Body of pancreas (tissue), 4 donors: ENCODE data around the gene CNP. TPM values are rescaled to one million over a fixed set of nuclear protein-coding genes. Genes with fewer than 3 reads are reported as not detected.

ENCODE experiments used
- ATAC-seq: fragments of 150-250 bp; one replicate; pipeline ENCODE4 v1.9.1; 2016
- DNase-seq, 4 donors: peaks; one replicate each; pipeline ENCODE4 v3.0.0-alpha.2; 2019
- H3K27ac ChIP-seq, 4 donors: fragments of 200-600 bp; sonication (generic); 1 replicate in 3 of 4; 2 replicates in 1 of 4; pipeline versions ENCODE4 v1.5.1 to v1.6.1; 2016 to 2019; ENCODE audit warnings: mild to moderate bottlenecking in 1 of 4, mixed read lengths in 1 of 4, moderate library complexity in 1 of 4
- H3K27me3 ChIP-seq, 2 donors: fragments of 200-600 bp; sonication (generic); one replicate each; pipeline ENCODE4 v1.6.0; 2016; ENCODE audit warnings: mild to moderate bottlenecking in 1 of 2
- H3K36me3 ChIP-seq, 2 donors: fragments of 200-600 bp; sonication (generic); replicated peaks in 1 of 2; 2 replicates each; pipeline ENCODE4 v1.5.1; 2016; ENCODE audit warnings: low read depth in 2 of 2; ENCODE audit not compliant: insufficient read depth in 1 of 2
- H3K4me1 ChIP-seq: fragments of 200-600 bp; sonication (generic); one replicate; pipeline ENCODE4 v1.6.0; 2016
- H3K4me3 ChIP-seq, 2 donors: fragments of 200-600 bp; sonication (generic); 1 replicate in 1 of 2; 2 replicates in 1 of 2; pipeline ENCODE4 v1.5.1; 2016 to 2019
- H3K9me3 ChIP-seq, 3 donors: fragments of 200-600 bp; sonication (generic); 1 replicate in 2 of 3; 2 replicates in 1 of 3; pipeline ENCODE4 v1.5.1; 2016
- CTCF ChIP-seq, 7 experiments: fragments of 450-650 bp in 4 of 7; fragments of 200-600 bp in 3 of 7; sonication (generic) in 3 of 7; IDR thresholded peaks; one replicate each; pipeline ENCODE4 v1.5.1; 2016 to 2019; ENCODE audit warnings: antibody characterized with exemption in 7 of 7
- POLR2A ChIP-seq, 3 donors: fragments of 450-650 bp; IDR thresholded peaks; one replicate each; pipeline ENCODE4 v1.6.1; 2016; ENCODE audit warnings: antibody characterized with exemption in 3 of 3, mild to moderate bottlenecking in 2 of 3
- WGBS, 2 donors: methylation state at CpG; one replicate each; pipeline ENCODE4 v1.1.5; 2017; 5-methylcytosine and 5-hydroxymethylcytosine counted together
- intact Hi-C: fragments of 100-400 bp; cut with DNase I; formaldehyde crosslinking; loops from one replicate; pipeline ENCODE4 v1.15.1; 2023
- total RNA-seq, 2 donors: library from RNA; depleted of rRNA; stranded (reverse); fragments of >200 nt; gene quantifications; one replicate each; pipeline ENCODE4 v1.1.0, GENCODE V29; 2016

Gene CNP
- total RNA-seq, 2 donors from 2014 or later, result 36.3 to 70.2 TPM

- intact Hi-C loops, result no loop called here
- TF ChIP-seq POLR2A (IDR thresholded peaks at IDR 0.05), result no peak
- TF ChIP-seq CTCF (IDR thresholded peaks at IDR 0.05), result no peak
These were observed 47.3 kb upstream of the CNP start for GRCh38 chr17:41919165-41919817.

GRCh38 chr17:41919840-41920579, 46.6 kb upstream of the CNP start:
- peaks cover 34% of the 10 kb centered on the region for H3K4me1 ChIP-seq
- no peak overlapping the region for H3K4me3 ChIP-seq
- ATAC-seq (no peak), DNase-seq (peak in 3 of 4 donors; percentile 23 to 25 (median 25))
- intact Hi-C loops, result no loop called here
- TF ChIP-seq CTCF (IDR thresholded peaks at IDR 0.05) (no peak), POLR2A (IDR thresholded peaks at IDR 0.05) (no peak)
- no peaks in the 10 kb centered on the region for H3K36me3 ChIP-seq
- WGBS, 2 donors, result 66 to 78% methylated on average over 7 of the region's 7 CpGs
- H3K9me3 ChIP-seq, result no peaks in the 10 kb centered on the region
- H3K27ac ChIP-seq, result peak overlapping the region; percentile 85 to 96 (median 91)
- H3K27me3 ChIP-seq, result no peaks in the 10 kb centered on the region

More at GRCh38 chr17:41919165-41919817, 47.3 kb upstream of the CNP start:
- 9 to 16% methylated on average over 7 to 33 of the region's 33 CpGs for WGBS, 2 donors
- Histone ChIP-seq H3K27ac (peak overlapping the region; percentile 85 to 96 (median 91)), H3K36me3 (no peaks in the 10 kb centered on the region), H3K4me1 (peaks cover 41% of the 10 kb centered on the region), H3K9me3 (no peaks in the 10 kb centered on the region), H3K4me3 (peak overlapping the region in 1 of 2 donors; percentile 87), H3K27me3 (no peaks in the 10 kb centered on the region)
- ATAC-seq (peak; percentile 28), DNase-seq (no peak)

- H3K9me3 ChIP-seq, result no peaks in the 10 kb centered on the region
- DNase-seq, result no peak
- ATAC-seq, result no peak
- 92 to 93% methylated on average over 5 of the region's 5 CpGs for WGBS, 2 donors
- no peaks in the 10 kb centered on the region for H3K27me3 ChIP-seq
- no peaks in the 10 kb centered on the region for H3K36me3 ChIP-seq
- H3K4me1 ChIP-seq, result peaks cover 28% of the 10 kb centered on the region
- no peak overlapping the region for H3K4me3 ChIP-seq
- no peak overlapping the region for H3K27ac ChIP-seq
- intact Hi-C loops, result no loop called here
- TF ChIP-seq CTCF (IDR thresholded peaks at IDR 0.05) (no peak), POLR2A (IDR thresholded peaks at IDR 0.05) (no peak)
These were observed 46.0 kb upstream of the CNP start for GRCh38 chr17:41920580-41920955.

DNA sequence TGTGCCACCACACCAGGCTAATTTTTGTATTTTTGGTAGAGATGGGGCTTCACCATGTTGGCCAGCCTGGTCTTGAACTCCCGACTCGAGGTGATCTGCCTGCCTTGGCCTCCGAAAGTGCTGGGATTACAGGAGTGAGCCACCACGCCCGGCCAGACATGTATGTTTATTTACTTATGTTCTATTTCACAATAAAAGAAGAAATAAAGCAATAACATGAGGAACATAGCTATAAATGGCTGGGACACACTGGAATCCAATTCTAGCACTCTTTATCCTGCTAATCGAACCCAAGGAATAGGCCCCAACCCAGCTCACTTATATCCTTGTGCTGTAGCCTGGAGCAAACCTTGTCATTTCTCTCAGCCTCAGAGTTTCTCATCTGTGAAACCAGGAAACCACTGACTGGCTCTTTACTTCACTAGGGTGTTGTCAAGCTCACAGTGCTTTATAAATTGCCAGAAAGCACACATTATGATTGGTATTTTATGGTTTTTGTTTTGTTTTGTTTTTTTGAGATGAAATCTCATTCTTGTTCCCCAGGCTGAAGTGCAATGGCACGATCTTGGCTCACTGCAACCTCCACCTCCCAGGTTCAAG, 40.5 kb upstream of the CNP start:
- Histone ChIP-seq H3K9me3 (no peaks in the 10 kb centered on the region), H3K4me1 (peaks cover 11% of the 10 kb centered on the region), H3K27ac (no peak overlapping the region), H3K36me3 (no peaks in the 10 kb centered on the region), H3K4me3 (no peak overlapping the region), H3K27me3 (no peaks in the 10 kb centered on the region)
- DNase-seq (no peak), ATAC-seq (no peak)
- intact Hi-C loops, result no loop called here
- 86 to 87% methylated on average over 7 of the region's 7 CpGs for WGBS, 2 donors
- TF ChIP-seq POLR2A (IDR thresholded peaks at IDR 0.05), result no peak
- no peak for TF ChIP-seq CTCF (IDR thresholded peaks at IDR 0.05)
